Smooth muscle cell of the brain vasculature (primary cell): ENCODE measurements around the gene VAT1.
"Not testable (repeated sequence)": the region's sequence is repeated elsewhere in the genome, so short reads cannot be mapped to it uniquely, and the experiment has no call there.

ENCODE experiments used
- DNase-seq: peaks from one replicate; pipeline ENCODE4 v3.0.0-alpha.2; 2012; ENCODE audit warnings: low read depth, low spot score

VAT1 gene

GRCh38 chr17:42973323-42973722 is 48.9 kb downstream of the VAT1 start:
- DNase-seq = not testable (repeated sequence)

- no peak for DNase-seq
These were observed 50.6 kb downstream of the VAT1 start for GRCh38 chr17:42971589-42971988.

GRCh38 chr17:42969001-42969581 is 53.1 kb downstream of the VAT1 start:
- DNase-seq = no peak

GRCh38 chr17:42967925-42968324 is 54.3 kb downstream of the VAT1 start:
- no peak for DNase-seq
